ENCODE results near the gene SLCO1B3.
A peak's percentile ranks its signal among the peaks of the same experiment; 100 is the strongest.

SLCO1B3 gene

DNA sequence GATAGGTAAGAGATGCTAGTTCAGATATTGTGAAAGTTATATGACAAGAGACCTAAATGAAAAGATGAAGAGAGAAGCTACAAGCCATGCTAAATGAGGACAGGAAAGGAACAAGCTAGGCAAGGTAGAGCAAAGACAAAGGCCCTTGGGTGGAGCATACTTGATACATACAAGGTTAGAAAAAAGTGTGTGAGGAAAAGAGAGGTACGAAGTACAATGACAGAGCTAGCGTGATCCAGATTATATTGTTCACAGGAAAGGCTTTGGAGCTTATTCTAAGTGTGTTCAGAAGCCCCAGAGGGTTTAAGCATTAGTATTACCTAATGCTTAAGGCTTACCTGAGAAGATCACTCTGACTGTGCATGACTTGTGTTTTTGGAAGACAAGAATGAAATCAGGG, 75.0 kb downstream of the SLCO1B3 start:
- no peak for DNase-seq

DNA sequence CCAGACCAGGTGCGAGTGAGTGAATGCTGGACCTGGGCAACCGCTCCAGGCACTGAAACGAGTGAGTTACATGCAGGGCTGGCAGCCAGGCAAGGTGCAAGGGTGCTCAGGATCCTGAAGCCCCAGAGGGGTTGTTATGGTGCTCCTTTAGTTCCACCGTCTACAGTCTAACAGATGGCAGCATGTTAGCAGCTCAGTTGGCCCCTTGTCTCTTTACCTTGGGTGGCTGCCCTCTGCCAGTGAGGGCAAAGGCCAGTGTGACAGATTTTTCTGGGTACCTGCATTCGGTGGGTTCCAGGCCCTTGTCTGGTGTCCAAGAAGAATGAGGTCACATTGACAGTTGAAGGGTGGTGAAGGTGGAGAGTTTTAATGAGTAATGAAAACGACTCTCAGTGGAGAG, 106.8 kb downstream of the SLCO1B3 start:
- no peak for DNase-seq

DNA sequence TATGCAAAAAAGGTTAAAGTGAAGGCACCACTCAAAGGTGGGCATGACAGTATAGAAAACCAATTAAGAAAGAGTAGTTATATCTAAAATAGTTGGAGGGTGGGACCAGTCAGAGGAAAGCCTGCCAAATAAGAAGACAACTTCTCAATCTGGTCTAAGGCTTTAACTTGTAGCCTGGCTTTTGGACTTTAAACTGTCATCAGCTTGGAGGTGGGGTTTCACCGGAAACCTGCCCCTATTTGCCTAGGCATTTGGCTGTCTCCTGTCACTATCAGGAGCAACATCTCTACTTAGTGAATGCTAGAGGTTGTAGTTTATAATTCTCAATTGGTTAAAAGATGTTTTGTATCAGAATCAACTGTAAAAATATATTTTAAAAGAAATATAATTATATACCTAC, 107.3 kb downstream of the SLCO1B3 start:
- DNase-seq, result no peak

DNA sequence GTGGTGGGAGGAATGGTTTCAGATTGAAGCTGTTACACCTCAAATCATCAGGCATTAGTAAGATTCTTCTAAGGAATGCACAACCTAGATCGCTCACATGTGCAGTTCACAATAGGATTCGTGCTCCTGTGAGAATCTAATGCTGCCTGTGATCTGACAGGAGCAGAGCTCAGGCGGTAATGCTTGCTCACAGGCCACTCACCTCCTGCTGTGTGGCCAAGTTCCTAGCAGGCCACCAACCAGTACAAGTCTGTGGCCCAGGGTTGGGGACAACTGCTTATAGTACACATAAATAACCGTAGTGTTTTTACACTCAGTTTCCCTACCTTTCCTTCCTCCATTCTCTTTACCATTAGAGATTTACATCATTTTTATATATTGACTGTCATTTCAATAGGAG, 121.4 kb downstream of the SLCO1B3 start:
- DNase-seq, result no peak

GRCh38 chr12:20946732-20947131, 136.2 kb downstream of the SLCO1B3 start:
- DNase-seq, result no peak

DNA sequence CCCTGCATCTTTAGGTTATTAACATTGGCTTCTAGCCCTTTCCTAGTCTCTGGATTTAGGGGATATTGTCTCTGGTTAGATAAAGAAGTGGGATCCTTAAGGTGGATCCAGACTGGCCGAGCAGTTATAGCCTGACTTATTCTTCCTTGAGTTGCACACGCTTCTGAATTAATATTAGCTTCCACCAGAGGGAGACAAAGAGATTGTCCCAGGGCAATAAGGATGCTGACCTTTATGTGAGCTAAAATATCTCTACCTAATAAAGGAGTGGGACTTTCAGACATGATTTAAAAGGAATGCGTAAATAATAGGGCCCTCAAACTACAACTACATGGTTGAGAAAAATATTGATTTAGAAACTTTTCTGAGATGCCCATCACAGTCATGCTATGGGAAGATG, 139.7 kb downstream of the SLCO1B3 start:
- peak; percentile 8 for DNase-seq

DNA sequence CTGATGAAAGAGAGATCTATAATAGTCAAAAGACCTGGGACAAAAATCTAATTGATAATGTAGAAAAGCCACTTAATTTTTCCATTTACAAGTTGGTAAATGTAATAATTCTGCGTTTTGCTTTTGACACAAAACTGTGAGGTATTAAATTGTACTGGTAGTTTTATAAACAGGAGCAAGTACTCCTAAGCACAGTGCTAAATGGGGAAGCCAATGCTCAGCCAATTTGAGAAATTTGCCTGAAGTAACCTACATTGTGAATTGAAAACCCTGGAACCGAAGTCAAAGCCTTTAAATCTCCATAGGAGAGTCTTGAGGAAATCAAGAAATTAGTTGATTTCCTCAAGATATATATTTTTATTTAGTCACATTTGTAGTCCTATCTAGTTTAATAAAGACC, 152.8 kb downstream of the SLCO1B3 start:
- no peak for DNase-seq

- peak; percentile 29 for DNase-seq
Observed at GRCh38 chr12:20963762-20964161, 153.3 kb downstream of the SLCO1B3 start.

Measured in NCI-H748 treated with DMSO at 0.1 percent for 48 hours (cell line).